ENCODE data around the gene YY1.
"Not testable (repeated sequence)": the region's sequence is repeated elsewhere in the genome, so short reads cannot be mapped to it uniquely, and the experiment has no call there.

YY1 gene

DNA sequence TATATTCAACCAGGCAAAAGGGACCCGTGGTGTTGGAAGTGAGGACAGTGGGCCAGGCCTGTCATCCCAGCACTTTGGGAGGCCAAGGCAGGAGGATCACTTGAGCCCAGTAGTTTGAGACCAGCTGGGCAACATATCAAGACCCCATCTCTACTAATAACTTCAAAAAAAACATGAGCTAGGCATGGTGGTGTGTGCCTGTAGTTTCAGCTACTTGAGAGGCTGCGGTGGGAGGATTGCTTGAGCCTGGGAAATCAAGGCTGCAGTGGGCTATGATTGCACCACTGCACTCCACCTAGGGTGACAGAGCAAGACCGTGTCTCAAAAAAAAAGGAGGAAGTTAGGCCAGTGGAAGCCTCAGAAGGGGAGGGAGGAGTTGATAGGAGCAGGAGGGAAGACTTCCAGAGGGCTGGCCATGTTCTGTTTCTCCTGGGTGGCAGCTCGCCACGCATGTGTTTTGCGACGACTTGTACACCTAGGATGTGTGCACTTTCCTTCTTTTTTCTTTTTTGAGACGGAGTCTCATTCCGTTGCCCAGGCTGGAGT lies 57.2 kb downstream of the YY1 start:
- DNase-seq (ENCODE audit: low spot score) = no peak

DNA sequence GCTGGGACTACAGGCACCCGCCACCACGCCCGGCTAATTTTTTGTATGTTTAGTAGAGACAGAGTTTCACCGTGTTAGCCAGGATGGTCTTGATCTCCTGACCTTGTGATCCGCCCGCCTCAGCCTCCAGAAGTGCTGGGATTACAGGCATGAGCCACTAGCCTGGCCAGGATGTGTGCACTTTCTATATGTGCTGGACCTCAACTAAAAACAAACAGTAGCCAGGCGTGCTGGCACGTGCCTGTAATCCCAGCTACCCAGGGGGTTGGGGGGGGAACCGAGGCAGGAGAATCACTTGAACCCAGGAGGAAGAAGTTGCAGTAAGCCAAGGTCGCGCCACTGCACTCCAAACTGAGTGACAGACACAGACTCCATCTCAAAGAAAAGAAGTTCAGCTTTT lies 57.8 kb downstream of the YY1 start:
- not testable (repeated sequence) for DNase-seq (ENCODE audit: low spot score)

DNA sequence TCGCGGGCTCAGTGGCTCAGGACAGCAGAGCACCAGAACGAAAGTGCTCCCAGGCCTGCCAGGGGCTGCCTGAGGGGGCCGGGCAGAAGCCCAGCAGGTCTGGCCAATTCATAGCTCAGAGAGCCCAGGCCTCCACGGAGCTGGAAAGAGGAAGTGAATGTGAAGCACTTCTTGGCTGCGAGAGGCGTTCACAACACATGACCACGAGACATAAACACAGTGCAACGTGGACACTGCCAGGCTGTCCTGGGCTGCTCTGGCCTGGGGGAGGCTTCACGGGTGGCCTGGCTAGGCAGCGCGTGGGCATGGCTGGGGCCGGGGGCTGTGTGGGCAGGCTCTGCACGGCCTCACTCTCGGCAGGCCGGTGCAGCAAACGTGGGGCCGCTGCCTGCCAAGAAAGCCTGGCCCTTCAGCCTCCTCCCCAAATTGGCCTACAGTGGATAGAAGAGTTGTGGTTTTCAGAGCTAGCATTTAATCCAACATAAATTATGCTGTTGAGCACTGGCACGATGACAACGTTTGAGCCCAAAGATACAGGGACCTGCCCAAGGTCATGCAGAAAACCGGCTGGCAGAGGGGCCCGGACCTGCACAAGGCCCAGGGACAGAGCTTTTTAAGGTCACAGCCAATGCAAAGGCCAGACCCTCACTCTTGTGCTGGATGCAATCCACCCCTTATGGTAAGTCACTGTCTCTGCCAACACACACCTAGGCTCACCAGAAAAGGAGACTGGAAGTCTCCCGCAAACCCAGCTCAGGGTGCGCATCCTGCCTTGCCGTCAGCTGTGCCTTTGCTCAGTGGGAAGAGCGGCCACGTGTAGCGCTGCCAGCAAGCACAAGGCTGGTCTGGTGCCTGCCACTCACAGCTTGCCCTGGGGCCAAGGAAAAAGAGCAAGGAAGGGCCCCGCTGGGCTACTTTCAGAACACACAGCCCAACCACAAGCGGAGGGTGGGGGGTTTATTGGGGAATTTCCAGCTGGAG lies 58.7 kb downstream of the YY1 start:
- no peak for DNase-seq (ENCODE audit: low spot score)

DNA sequence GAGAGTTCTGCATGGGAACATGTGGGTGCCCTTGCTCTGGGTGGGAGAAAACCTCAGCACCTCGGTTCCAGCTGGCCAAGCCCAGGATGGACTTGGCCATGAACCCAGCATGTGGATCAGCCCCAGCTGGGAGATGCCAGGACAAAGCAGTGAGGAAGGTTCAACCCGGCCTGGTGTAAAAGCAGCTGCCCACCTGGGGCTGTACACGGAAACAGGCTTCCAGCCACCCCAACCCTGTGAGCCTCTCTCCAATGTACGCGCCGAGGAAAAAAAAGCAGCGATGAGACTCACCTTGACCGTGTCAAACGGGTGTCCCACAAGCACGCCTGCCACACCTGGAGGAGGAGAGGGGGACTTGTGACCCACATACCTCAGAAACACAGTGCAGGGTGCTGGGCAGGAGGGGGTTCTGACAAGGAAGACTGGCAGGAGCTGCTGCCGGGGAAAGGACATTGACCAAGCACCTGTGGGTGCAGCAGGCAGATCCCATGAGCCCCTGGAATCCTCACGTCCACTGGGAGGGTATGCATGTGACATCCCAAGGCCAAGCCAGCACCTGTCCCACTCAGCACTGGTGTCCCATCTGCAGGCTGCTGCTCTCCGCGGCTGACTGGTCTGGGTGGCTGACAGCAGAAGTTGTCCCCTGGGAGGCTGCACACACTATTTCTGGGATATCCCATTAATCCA lies 59.8 kb downstream of the YY1 start:
- no peak for DNase-seq (ENCODE audit: low spot score)

DNA sequence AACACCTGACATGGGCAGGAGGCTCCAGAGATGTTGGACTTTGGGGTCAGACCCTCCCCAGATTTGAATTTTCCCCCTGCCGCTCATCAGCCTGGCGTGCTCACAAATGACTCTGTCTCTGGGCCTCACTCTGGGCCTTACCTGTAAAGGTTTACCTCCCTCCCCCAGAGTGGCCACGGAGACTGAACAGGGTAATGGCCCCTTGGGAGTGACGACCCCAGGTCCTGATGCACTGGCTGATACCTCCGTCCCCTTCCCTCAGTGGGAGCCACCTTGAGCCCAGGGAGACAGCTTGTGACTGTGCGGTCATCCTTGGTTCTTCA lies 60.3 kb downstream of the YY1 start:
- DNase-seq (ENCODE audit: low spot score) = no peak

DNA sequence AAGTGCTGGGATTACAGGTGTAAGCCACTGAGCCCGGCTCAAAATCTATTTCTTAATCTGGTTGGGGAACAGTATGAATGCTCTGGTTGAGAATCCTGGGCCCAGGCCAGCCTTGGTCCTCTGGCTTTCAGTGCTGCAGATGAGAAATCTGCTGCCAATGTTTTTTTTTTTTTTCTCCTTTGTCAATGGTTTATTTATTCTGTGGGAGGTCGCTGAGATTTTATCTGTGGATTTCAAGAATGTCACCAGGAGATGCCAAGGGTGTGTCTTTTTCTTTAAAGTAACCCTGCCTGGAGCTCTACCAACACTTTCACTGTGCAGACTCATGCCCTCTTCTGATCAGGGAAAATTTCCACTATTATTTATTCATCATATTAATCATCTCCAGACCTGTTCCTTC lies 63.7 kb downstream of the YY1 start:
- DNase-seq (ENCODE audit: low spot score) = no peak

DNA sequence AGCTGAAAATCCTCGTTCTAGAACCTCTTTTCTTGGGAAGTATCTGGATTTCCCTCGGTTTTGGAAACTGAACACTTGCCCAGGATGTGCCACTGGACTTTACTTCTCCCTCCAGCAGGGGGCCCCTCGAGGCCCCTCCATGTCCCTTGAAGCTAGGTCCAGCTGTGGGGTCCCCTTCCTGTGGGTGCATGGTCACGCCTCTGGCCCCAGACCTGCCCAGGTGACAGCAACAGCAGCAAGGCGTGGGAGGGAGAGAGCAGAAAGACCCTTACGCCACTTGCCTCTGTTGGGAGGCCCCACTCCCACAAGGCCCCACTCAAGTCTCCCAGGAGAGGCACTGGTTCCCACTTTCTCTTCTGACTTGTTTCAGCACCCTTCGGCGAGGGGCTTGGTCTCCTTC lies 64.2 kb downstream of the YY1 start:
- no peak for DNase-seq (ENCODE audit: low spot score)

DNA sequence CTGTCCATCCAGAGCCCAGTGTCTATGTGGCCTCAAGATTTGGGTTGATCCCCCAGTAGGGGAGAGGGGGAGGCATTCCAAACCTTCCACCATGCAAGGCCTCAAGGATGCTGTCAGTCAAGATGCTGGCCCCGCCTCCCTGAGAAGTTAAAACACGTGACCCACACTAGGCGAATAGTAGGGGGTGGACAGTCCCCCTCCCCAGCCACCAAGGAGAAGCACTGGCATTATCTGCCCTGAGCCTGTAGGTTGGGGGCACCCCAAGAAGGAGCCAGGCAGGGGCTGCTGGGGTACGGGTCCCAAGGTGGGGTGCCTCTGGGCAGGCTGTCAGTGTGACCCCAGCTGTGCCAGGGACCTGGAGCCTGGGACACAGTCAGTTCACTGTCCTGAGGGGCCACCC lies 65.0 kb downstream of the YY1 start:
- DNase-seq (ENCODE audit: low spot score) = no peak

DNA sequence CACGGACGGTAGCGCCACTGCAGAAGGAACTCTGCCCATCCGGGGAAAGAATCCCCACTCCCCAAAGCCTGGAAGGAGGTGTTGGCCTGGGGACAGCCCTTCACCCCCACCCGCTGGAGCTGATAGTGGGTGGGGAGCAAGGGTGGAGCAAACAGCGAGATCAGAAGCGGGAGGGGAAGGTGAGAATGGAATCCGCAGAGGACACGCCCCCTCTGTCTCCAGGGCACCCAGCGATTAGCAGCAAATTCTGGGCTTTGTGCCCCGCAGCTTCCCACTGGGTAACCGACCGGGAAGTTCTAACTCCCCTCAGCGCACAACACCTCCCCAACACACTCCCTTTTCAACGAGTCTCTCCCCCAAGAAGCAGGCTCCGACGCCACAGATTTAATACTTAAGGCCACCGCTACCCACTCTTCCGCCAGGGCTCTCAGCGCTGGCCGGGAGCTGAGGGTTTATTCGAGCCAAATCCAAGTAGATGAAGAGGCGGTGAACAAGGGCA lies 65.9 kb downstream of the YY1 start:
- no peak for DNase-seq (ENCODE audit: low spot score)

DNA sequence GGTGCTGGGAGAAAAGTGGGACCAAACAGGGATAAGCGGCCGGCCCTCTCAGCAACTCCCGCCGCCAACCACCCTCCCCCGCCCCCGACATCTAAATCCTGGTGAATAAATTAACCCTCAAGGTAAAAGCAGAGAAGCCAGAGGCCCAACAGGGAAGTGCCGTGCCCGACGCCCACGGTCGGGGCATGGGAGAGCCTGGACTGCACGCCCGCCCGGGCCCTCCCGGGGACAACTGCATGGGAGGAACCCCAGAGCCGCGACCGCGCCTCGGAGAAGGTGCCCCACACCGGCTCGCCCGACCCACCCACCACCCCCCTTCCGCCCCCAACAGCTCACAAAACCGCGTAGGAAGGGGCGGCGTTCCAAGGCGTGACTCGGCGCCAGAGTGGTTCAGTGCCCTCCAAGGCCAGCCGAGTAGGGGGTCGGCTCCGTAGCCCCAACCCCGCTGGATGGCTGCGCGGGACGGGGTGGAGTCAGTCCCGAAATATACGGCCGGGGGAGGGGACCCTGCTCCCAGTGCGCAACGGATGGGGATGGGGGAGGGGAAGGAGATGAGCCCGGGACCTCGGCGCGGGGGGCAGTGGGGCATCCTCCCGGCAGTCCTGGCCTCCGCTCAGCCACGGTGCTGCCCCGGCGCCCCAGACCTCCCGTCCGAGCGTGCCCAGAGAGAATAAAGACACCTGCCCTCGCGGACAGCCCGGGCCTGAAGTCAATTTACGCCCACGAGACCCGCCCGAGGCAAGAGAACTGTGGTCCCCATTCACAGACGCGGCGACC lies 66.6 kb downstream of the YY1 start:
- DNase-seq (ENCODE audit: low spot score) = no peak

DNA sequence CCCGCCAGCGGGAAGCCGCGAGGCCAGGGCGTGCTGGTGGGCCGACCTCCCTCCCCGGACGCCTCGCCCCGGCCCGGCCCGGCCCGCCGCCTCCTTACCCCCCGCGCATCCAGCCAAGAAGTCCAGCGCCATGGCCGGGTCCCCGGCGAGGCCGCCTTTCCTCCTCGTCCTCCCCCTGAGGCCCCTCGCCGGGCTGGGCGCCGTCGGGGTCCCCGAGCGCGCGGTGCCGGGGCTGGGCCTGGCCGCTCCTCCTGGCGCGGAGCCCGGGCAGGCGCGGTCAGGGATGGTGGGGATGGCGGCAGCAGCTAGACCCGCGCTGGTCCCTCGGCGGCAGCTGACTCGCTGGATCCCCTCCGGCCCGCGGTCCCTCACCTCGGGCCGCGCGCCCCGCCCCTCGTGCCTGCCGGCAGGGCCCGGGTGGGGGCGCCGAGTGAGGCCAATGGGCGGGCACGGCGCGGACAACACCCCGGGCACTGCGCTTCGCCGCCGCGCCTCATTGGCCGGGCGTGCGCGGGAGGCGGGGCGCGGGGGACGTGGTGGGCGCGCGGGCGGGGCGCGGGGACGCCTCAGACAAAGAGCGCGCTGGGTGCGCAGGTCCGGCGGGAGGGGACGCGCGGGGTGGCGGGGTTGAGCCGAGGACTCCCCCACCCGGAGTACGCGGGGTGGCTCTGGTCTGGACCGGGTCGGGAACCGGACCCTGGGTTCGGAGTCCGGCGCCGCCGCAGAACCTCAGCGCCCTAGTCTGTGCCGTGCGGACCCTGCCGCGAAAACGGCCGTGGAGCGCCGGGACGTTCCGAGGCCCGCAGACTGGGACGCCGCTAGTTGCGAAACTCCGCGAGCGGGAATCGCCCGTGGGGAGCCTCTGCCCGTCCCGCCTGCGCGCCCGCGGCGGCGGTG lies 67.4 kb downstream of the YY1 start, which contains the start of gene SLC25A29:
Gene SLC25A29 (minus strand): TSS at position 344 of the 897 bp plus-strand sequence. CDS start 212 bp downstream, at position 132.
- peak; percentile 89 for DNase-seq (ENCODE audit: low spot score)

DNA sequence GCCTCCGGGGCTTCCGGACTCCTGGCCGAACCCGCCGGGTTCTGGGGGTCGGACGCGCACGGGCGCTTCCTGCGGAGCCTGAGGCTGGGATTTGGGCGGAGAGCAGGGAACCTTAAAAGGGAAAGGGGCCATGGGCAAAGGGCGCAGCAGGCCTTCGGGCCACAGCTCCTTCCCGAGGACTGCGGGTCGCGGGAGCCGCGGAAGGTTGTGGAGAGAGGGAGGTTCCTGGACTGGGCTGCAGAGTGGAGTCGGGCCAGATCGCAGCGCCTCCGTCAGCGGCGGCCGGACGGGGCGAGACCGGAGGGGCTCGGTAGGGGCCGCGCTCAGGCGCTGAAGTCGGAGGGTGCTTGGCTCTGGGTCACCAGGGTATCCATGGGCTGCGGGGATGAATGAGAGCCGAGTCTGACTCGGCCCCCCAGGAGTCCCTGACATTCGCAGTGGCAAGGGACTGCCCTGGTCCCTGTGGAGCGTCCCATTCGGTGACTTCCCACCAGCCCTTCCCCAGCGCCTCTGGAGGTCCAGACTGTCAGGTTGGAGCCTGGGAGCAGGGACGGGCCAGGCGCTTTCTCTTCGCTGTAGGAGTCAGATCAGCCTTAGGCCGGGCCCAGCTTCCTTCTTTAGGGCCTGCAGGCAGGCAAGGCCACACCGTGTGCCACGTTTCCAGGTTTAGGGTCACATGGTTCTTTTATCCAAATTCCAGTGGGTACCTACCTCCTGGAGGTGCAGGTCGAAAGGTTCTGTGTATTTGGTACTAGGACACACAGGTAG lies 68.2 kb downstream of the YY1 start:
- no peak for DNase-seq (ENCODE audit: low spot score)

DNA sequence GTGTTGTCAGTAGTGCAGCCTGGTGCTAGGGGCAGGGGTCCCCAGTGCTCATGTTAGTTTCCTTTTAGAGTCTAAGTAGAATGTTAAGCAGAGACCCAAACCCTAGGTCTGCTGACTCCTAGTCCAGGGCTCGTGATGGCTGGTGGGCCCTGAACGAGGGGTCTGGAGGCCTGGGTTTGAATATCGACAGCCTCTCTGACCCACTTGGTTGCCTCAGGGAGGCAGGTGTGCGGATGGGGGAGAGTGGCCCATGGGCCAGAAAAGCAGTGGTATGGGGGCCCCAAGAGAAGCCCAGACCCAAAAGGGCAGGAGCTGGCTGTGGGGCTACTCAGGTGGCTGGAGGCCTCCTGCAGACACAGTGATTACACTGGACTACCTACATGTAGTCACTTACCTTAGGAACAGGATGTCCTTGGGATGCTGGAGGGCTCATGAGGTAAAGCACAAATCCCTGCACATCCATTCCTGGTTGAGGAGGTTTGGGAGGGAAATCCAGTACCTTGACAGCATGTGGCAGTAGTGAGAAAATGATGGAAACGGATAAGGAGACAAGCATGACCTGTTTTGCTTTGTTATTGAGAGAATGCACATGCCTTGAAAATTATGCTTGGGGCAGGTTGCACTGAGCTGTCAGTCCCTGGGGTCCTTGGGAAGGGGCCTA lies 69.0 kb downstream of the YY1 start:
- DNase-seq (ENCODE audit: low spot score) = no peak

DNA sequence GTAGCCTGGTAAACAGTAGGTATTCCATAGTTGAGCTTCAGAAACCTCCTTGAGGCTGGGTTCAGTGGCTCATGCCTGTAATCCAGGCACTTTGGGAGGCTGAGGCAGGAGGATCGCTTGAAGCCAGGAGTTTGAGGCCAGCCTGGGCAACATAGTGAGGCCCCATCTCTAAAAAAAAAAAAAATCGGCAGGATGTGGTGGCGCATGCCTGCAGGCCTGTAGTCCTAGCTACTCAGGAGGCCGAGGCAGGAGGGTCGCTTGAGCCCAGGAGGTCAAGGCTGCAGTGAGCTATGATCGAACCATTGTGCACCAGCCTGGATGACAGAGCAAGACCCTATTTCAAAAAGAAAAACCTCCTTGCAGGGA lies 69.5 kb downstream of the YY1 start:
- not testable (repeated sequence) for DNase-seq (ENCODE audit: low spot score)

DNA sequence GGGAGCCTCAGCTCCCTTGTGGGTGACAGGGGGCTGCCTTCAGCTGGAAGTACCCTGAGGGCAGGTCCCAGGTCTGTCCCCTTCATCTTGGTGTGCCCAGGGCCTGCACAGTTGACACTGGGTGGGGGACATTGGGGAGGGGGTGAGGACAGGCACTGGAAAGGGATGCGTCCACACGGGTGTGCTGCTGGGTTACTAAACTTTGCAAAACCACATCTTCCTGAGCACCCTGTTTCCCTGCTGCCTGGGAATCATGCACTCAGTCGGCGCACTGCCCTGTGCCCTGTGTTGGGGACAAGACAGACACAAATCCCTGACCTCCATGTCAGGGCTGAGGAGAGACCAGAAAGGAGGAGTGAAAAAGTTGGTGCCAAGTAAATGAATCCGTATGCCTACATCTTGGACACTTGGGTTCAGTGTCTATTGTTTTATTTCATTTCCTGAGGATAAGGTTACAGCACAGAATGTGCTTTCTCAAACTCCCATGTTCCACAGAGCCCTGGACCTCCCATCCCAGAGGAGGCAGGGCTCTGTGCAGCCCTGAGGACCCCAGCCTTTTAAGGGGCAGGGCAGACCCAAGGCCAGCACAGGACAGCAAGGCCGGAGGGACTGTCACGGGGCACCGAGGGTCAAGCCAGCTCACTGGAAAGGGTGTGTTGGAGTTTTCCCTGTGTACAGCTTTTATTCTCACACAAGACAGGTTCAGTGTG lies 70.2 kb downstream of the YY1 start:
- no peak for DNase-seq (ENCODE audit: low spot score)

DNA sequence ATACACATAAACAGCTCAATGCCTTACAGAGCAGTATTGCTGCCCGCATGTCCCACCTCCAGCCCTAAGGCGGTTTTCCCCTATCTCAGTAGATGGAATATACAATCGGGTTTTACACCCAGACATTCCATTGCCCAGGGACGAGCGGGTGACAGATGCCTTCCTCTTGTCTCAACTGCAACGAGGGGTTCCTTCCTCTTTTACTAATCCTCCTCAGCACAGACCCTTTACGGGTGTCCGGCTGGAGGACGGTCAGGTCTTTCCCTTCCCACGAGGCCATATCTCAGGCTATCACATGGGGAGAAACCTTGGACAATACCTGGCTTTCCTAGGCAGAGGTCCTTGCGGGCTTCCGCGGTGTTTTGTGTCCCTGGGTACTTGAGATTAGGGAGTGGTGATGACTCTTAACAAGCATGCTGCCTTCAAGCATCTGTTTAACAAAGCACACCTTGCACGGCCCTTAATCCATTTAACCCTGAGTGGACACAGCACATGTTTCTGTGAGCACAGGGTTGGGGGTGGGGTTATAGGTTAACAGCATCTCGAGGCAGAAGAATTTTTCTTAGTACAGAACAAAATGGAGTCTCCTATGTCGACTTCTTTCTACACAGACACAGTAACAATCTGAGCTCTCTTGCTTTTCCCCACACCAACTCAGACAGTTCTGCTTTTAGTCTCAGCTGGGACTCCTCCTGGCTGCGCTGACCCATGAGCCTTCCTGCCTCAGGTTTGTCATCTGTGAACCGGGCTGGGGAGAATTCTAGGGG lies 73.3 kb downstream of the YY1 start:
- not testable (repeated sequence) for DNase-seq (ENCODE audit: low spot score)

DNA sequence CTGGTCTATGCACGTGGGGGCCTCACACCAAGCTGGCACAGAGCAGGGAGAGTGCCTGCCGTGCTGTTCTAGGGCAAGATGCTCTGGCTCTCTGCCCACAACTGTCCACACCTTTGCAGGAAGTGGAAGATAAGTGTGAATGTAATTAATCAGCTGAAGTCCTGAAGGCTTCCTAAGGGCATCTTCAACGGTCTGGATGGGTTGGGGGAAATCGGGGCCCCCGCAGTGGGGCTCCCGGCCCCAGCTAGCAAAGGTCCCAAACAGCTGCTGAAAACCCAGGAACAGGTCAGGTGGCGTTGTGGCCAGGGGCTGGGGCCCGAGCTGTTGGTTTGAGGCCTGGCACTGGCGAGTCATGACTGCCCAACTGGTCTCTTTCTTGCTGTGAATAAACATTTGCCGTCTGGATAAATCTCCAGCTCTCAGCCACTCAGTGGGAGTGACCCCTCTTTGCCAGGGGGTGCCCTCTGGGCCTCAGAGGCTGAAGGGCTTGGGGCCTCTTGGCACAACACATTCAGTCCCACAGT lies 74.0 kb downstream of the YY1 start:
- no peak for DNase-seq (ENCODE audit: low spot score)

Data from COLO829 (cell line).